Panc1 (cell line): ENCODE data around the gene GRIK4. TPM values are rescaled to one million over a fixed set of nuclear protein-coding genes. Genes with fewer than 3 reads are reported as not detected.

Experiments used
- ATAC-seq: fragments of 200-7000 bp; cut with Tn5 transposase; 2 replicates; pipeline ENCODE4 v1.9.1; 2020; ENCODE audit warnings: mild to moderate bottlenecking, moderate library complexity
- BruUV-seq: library from RNA; stranded (reverse); fragments of 400-500 nt; replicated peaks from 2 replicates; lab custom pipeline; 2021; lab: Mats Ljungman, UMichigan
- CTCF ChIA-PET: fragments of 300-600 bp; sonication (Branson Sonifier 250); formaldehyde crosslinking; loops from one replicate; lab custom pipeline; 2022; ENCODE audit warnings: antibody characterized with exemption; lab: Charles Lee
- POLR2A ChIA-PET: fragments of 300-600 bp; sonication (Branson Sonifier 250); formaldehyde crosslinking; loops from one replicate; lab custom pipeline; 2022; ENCODE audit warnings: antibody characterized with exemption; lab: Charles Lee
- DNase-seq: peaks from one replicate; pipeline ENCODE4 v3.0.0-alpha.2; 2010; ENCODE audit warnings: low read depth, low spot score
- H3K27ac ChIP-seq: 2 replicates; pipeline ENCODE4 v1.5.1; 2011; ENCODE audit warnings: mild to moderate bottlenecking, low read length, inconsistent platforms
- H3K27me3 ChIP-seq: fragments of 200-500 bp; sonication (Bioruptor generic); 2 replicates; pipeline ENCODE4 v1.6.0; 2014; ENCODE audit warnings: low read length, inconsistent platforms; ENCODE audit not compliant: control insufficient read depth, insufficient read depth
- H3K36me3 ChIP-seq: fragments of 200-500 bp; sonication (Bioruptor generic); 2 replicates; pipeline ENCODE4 v1.5.1; 2014; ENCODE audit warnings: inconsistent platforms, mild to moderate bottlenecking, low read length, moderate library complexity; ENCODE audit not compliant: control insufficient read depth, insufficient read depth
- H3K4me1 ChIP-seq: 2 replicates; pipeline ENCODE4 v1.5.1; 2011; ENCODE audit warnings: inconsistent platforms, mild to moderate bottlenecking, low read length, moderate library complexity; ENCODE audit not compliant: control insufficient read depth, insufficient read depth
- H3K4me3 ChIP-seq, 2 experiments: 2 replicates each; pipeline ENCODE4 v1.5.1; 2011 to 2012; ENCODE audit warnings: low read depth in 2 of 2, low read length in 2 of 2, mild to moderate bottlenecking in 2 of 2, inconsistent platforms in 1 of 2, moderate library complexity in 1 of 2
- H3K9me3 ChIP-seq: fragments of 200-500 bp; sonication (Bioruptor generic); 2 replicates; pipeline ENCODE4 v1.5.1; 2014; ENCODE audit warnings: low read depth, mild to moderate bottlenecking, inconsistent platforms, low read length, moderate library complexity; ENCODE audit not compliant: control insufficient read depth, insufficient read depth
- POLR2AphosphoS5 ChIP-seq: IDR thresholded peaks from 2 replicates; pipeline ENCODE4 v1.6.1; 2012; ENCODE audit warnings: mild to moderate bottlenecking, low read depth, low read length, moderate library complexity
- SIN3A ChIP-seq: IDR thresholded peaks from 2 replicates; pipeline ENCODE4 v1.6.1; 2012; ENCODE audit warnings: low read depth, mild to moderate bottlenecking, low read length, moderate library complexity, borderline replicate concordance; ENCODE audit not compliant: insufficient read depth
- TCF7L2 ChIP-seq: IDR thresholded peaks from 2 replicates; pipeline ENCODE4 v1.6.1; 2011; ENCODE audit warnings: mild to moderate bottlenecking, low read depth, low read length, inconsistent platforms
- in situ Hi-C: cut with HindIII; loops from 2 replicates; pipeline ENCODE4 v1.10.0; 2016; ENCODE audit warnings: low sequenced_read_pairs, low pct_unique_long_range_greater_than_20kb
- intact Hi-C: fragments of 100-400 bp; cut with micrococcal nuclease; formaldehyde crosslinking; loops from one replicate; pipeline ENCODE4 v1.10.0; 2022; ENCODE audit not compliant: unreplicated experiment
- total RNA-seq: library from RNA; stranded (reverse); gene quantifications from one replicate; pipeline ENCODE4 v1.2.1, GENCODE V29; 2021; ENCODE audit not compliant: unreplicated experiment
- TF ChIP-seq, protein P1 (sequence below), 2 experiments: IDR thresholded peaks; 2 replicates each; pipeline ENCODE4 v1.6.1; 2011 to 2012; ENCODE audit warnings: low read depth in 2 of 2, control low read depth in 1 of 2, low read length in 1 of 2, mild to moderate bottlenecking in 1 of 2, moderate library complexity in 1 of 2; ENCODE audit not compliant: insufficient read depth in 1 of 2
- TF ChIP-seq, protein P2 (sequence below): fragments of 450-650 bp; IDR thresholded peaks from 2 replicates; pipeline ENCODE4 v1.5.1; 2017; ENCODE audit warnings: mild to moderate bottlenecking

Gene GRIK4
- total RNA-seq, 1 experiment from 2014 or later: 0.62 TPM

DNA sequence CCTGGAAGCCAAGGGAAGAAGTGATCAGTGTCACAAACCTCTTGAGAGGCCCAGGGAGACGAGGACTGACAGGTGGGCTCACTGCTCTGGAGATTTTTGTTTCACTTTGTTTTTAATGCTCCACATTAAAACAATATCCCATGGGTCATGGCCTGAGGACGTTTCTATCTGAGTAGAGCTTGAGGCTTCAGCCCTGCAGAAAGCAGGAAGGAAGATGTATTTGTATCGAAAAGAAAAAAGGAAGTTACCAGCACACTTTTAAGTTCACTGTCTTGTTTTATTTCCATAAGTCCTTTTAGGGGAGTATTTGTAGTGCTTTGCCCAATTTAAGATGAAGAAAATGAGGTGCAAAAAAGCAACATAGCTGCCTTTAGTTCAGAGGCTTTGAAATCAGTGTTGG is 191.1 kb downstream of the GRIK4 start:
- in situ Hi-C loops: no loop called here
- Histone ChIP-seq H3K36me3 (no peaks in the 10 kb centered on the region), H3K9me3 (no peaks in the 10 kb centered on the region), H3K4me3 (no peak overlapping the region), H3K27ac (no peak overlapping the region), H3K27me3 (no peaks in the 10 kb centered on the region), H3K4me1 (no peaks in the 10 kb centered on the region)
- no peak for ATAC-seq
- POLR2A ChIA-PET: no interaction called here
- no TSS peak for BruUV-seq
- intact Hi-C loops: no loop called here
- CTCF ChIA-PET: interaction anchor here (1.3 kb wide), 1 partner anchor 18 kb away, joined by 3 read pairs; no protein-coding TSS in a partner anchor
- no peak for DNase-seq
- TF ChIP-seq, protein P1, sequence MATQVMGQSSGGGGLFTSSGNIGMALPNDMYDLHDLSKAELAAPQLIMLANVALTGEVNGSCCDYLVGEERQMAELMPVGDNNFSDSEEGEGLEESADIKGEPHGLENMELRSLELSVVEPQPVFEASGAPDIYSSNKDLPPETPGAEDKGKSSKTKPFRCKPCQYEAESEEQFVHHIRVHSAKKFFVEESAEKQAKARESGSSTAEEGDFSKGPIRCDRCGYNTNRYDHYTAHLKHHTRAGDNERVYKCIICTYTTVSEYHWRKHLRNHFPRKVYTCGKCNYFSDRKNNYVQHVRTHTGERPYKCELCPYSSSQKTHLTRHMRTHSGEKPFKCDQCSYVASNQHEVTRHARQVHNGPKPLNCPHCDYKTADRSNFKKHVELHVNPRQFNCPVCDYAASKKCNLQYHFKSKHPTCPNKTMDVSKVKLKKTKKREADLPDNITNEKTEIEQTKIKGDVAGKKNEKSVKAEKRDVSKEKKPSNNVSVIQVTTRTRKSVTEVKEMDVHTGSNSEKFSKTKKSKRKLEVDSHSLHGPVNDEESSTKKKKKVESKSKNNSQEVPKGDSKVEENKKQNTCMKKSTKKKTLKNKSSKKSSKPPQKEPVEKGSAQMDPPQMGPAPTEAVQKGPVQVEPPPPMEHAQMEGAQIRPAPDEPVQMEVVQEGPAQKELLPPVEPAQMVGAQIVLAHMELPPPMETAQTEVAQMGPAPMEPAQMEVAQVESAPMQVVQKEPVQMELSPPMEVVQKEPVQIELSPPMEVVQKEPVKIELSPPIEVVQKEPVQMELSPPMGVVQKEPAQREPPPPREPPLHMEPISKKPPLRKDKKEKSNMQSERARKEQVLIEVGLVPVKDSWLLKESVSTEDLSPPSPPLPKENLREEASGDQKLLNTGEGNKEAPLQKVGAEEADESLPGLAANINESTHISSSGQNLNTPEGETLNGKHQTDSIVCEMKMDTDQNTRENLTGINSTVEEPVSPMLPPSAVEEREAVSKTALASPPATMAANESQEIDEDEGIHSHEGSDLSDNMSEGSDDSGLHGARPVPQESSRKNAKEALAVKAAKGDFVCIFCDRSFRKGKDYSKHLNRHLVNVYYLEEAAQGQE (IDR thresholded peaks at IDR 0.05; ENCODE audit: insufficient read depth in 1 of 2, low read depth in 2 of 2, low read length in 1 of 2): no peak
- TF ChIP-seq TCF7L2 (no peak), POLR2AphosphoS5 (no peak)
- TF ChIP-seq, protein P2, sequence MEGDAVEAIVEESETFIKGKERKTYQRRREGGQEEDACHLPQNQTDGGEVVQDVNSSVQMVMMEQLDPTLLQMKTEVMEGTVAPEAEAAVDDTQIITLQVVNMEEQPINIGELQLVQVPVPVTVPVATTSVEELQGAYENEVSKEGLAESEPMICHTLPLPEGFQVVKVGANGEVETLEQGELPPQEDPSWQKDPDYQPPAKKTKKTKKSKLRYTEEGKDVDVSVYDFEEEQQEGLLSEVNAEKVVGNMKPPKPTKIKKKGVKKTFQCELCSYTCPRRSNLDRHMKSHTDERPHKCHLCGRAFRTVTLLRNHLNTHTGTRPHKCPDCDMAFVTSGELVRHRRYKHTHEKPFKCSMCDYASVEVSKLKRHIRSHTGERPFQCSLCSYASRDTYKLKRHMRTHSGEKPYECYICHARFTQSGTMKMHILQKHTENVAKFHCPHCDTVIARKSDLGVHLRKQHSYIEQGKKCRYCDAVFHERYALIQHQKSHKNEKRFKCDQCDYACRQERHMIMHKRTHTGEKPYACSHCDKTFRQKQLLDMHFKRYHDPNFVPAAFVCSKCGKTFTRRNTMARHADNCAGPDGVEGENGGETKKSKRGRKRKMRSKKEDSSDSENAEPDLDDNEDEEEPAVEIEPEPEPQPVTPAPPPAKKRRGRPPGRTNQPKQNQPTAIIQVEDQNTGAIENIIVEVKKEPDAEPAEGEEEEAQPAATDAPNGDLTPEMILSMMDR: no peak

DNA sequence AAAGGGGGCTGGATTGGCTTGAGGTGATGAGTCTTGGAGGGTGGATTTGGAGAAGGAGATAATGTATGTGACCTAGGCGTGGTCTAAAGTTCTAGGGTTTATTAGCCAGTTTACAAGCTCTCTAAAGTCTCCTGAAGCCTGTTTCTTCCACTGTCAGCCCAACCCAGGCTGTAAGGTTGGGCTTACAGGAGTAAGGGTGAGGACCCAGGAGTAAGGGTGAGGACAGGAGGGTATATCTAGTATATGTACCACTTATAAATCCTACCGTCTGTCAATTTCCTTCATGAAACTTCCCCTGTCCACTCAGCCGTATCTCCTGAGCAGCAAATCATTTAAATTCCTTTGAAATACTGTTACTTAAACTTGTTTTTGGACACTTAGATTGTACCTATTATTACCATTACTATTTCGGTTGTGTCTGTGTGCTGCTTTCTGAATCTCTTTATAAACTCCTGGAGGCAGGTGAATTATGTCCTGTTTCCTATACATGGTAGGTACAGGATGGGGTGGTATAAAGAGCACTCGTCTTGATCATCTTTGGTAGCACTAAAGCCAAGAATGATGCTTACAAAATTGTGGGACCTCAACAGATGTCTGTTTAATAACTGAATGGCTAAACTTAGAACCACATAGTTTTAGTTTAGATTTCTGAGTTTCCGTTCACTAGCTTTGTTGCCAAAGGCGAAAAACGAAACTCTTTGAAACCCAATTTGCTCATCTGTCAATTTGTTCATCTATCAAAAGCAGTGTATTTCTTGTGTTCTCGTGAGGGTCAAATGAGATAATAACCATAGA is 192.0 kb downstream of the GRIK4 start:
- TF ChIP-seq TCF7L2: no peak
- no peak for TF ChIP-seq POLR2AphosphoS5
- TF ChIP-seq SIN3A: no peak
- TF ChIP-seq, protein P1 (IDR thresholded peaks at IDR 0.05; ENCODE audit: insufficient read depth in 1 of 2, low read depth in 2 of 2, low read length in 1 of 2): no peak
- TF ChIP-seq, protein P2: no peak
- ATAC-seq (no peak), DNase-seq (no peak)
- no peaks in the 10 kb centered on the region for H3K27me3 ChIP-seq
- H3K4me3 ChIP-seq: no peak overlapping the region
- H3K36me3 ChIP-seq: no peaks in the 10 kb centered on the region
- H3K4me1 ChIP-seq: no peaks in the 10 kb centered on the region
- intact Hi-C loops: no loop called here
- CTCF ChIA-PET: no interaction called here
- no peaks in the 10 kb centered on the region for H3K9me3 ChIP-seq
- in situ Hi-C loops: no loop called here
- H3K27ac ChIP-seq: no peak overlapping the region
- BruUV-seq: no TSS peak
- POLR2A ChIA-PET: no interaction called here
